ENCODE data around the gene LRBA.
"Not testable (repeated sequence)": the region's sequence is repeated elsewhere in the genome, so short reads cannot be mapped to it uniquely, and the experiment has no call there.

Gene LRBA

DNA sequence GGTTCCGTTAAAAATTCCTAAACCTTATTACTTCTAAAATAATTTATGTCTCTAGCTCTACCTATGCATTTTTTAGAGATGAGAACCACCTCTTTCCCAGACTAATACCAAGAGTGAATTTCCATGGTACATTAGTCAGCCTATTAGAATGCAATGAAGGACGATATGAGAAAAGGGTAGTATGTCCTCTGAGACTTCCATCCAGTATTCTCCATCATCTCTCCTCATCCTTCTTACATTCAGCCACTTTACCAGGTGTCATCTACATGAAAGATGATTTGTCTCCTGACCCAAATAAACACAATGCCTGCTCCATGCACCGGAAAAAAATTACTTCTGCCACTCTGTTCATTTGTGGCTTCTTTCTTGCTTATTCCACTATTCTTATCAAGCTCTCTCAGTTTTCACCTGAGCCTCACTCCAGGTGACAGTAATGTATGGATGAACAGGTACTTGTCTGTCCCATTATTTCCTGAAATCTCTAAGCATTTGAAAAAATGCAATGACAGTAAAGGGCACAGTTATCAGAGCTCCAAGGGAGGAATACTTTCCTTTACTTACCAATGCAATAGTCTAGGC lies 335.2 kb downstream of the LRBA start:
- Histone ChIP-seq H3K36me3 (ENCODE audit: control insufficient read depth, low read depth, low read length) (no peaks in the 10 kb centered on the region), H3K9me3 (ENCODE audit: control insufficient read depth, low read depth, low read length) (no peaks in the 10 kb centered on the region), H3K4me3 (ENCODE audit: low read length) (no peak overlapping the region), H3K27me3 (ENCODE audit: control insufficient read depth, insufficient read depth, low read length) (no peaks in the 10 kb centered on the region), H3K9ac (ENCODE audit: low read length) (no peak overlapping the region), H3K4me1 (ENCODE audit: control insufficient read depth, low read depth, low read length) (peaks cover 12% of the 10 kb centered on the region), H3K27ac (ENCODE audit: low read length) (no peak overlapping the region)

DNA sequence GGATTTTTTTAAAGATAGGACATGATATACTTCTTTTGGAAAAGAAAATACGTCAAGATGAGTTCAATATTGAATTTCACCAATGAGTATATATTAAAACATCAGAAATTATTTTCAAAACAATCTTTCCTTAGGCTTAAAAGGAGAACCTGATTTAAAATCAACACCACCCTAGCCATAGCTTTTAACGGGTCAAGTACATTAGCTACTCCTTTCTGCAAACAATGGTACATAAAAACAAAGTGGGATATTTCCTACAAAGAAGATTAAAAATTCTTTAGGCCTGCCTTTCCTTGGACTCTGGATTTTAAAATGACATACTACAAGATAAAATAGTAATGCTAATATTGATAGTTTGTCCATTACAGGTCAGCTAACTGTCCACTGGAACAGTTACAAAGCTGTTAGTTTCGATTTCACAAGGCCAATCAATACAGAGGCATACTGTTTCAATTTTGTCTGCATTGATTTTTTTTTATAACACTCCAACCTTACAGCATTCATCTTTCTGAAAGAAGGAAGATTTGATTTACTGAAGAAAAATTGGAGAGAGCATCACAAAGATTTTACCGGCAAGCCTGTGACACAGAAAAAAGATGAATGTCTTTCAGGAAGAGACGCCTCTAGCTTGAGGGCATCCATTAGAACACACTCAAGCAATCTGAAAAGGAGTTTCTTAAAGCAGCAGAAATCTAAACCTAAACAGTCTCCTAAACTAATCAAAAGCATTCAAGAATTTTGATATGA lies 335.9 kb downstream of the LRBA start:
- Histone ChIP-seq H3K4me3 (ENCODE audit: low read length) (no peak overlapping the region), H3K36me3 (ENCODE audit: control insufficient read depth, low read depth, low read length) (no peaks in the 10 kb centered on the region), H3K27me3 (ENCODE audit: control insufficient read depth, insufficient read depth, low read length) (no peaks in the 10 kb centered on the region), H3K9ac (ENCODE audit: low read length) (no peak overlapping the region), H3K9me3 (ENCODE audit: control insufficient read depth, low read depth, low read length) (no peaks in the 10 kb centered on the region), H3K27ac (ENCODE audit: low read length) (no peak overlapping the region), H3K4me1 (ENCODE audit: control insufficient read depth, low read depth, low read length) (peaks cover 6% of the 10 kb centered on the region)

DNA sequence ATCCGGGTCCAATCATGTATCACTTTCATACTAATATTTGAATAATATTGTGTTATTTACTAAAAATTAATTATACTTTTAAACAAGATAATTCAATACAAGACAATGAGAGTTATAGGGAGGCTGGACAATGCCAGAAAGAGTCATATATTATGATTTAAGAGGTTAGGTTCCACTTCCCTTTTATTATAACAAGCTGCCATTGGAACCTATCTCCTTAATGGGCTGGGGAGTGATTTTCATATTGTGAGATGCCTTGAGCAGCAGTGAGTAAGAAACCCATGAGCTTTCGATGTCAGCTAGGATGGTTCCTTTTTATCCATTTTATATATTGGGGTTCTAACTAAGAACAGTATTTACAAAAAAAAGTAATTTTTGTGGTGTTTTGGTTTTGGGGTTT lies 341.3 kb downstream of the LRBA start:
- H3K4me3 ChIP-seq (ENCODE audit: low read length), result no peak overlapping the region

GRCh38 chr4:150668824-150669223 lies 346.3 kb downstream of the LRBA start:
- Histone ChIP-seq H3K27me3 (ENCODE audit: control insufficient read depth, insufficient read depth, low read length) (no peaks in the 10 kb centered on the region), H3K27ac (ENCODE audit: low read length) (no peak overlapping the region), H3K9ac (ENCODE audit: low read length) (no peak overlapping the region), H3K4me3 (ENCODE audit: low read length) (no peak overlapping the region), H3K36me3 (ENCODE audit: control insufficient read depth, low read depth, low read length) (no peaks in the 10 kb centered on the region), H3K4me1 (ENCODE audit: control insufficient read depth, low read depth, low read length) (no peaks in the 10 kb centered on the region), H3K9me3 (ENCODE audit: control insufficient read depth, low read depth, low read length) (no peaks in the 10 kb centered on the region)

More for the DNA sequence above, 341.3 kb downstream of the LRBA start:
- H3K9me3 ChIP-seq (ENCODE audit: control insufficient read depth, low read depth, low read length), result no peaks in the 10 kb centered on the region
- H3K4me1 ChIP-seq (ENCODE audit: control insufficient read depth, low read depth, low read length), result no peaks in the 10 kb centered on the region
- H3K36me3 ChIP-seq (ENCODE audit: control insufficient read depth, low read depth, low read length), result no peaks in the 10 kb centered on the region
- H3K9ac ChIP-seq (ENCODE audit: low read length), result no peak overlapping the region
- no peak overlapping the region for H3K27ac ChIP-seq (ENCODE audit: low read length)
- no peaks in the 10 kb centered on the region for H3K27me3 ChIP-seq (ENCODE audit: control insufficient read depth, insufficient read depth, low read length)

- Histone ChIP-seq H3K9me3 (ENCODE audit: control insufficient read depth, low read depth, low read length) (no peaks in the 10 kb centered on the region), H3K27me3 (ENCODE audit: control insufficient read depth, insufficient read depth, low read length) (no peaks in the 10 kb centered on the region), H3K36me3 (ENCODE audit: control insufficient read depth, low read depth, low read length) (no peaks in the 10 kb centered on the region), H3K9ac (ENCODE audit: low read length) (no peak overlapping the region), H3K27ac (ENCODE audit: low read length) (no peak overlapping the region), H3K4me1 (ENCODE audit: control insufficient read depth, low read depth, low read length) (no peaks in the 10 kb centered on the region), H3K4me3 (ENCODE audit: low read length) (no peak overlapping the region)
These were observed 350.1 kb downstream of the LRBA start for GRCh38 chr4:150664935-150665334.

GRCh38 chr4:150662686-150663085 lies 352.4 kb downstream of the LRBA start:
- H3K27me3 ChIP-seq (ENCODE audit: control insufficient read depth, insufficient read depth, low read length), result no peaks in the 10 kb centered on the region
- no peak overlapping the region for H3K9ac ChIP-seq (ENCODE audit: low read length)
- H3K27ac ChIP-seq (ENCODE audit: low read length), result no peak overlapping the region
- no peak overlapping the region for H3K4me3 ChIP-seq (ENCODE audit: low read length)
- no peaks in the 10 kb centered on the region for H3K9me3 ChIP-seq (ENCODE audit: control insufficient read depth, low read depth, low read length)
- no peaks in the 10 kb centered on the region for H3K36me3 ChIP-seq (ENCODE audit: control insufficient read depth, low read depth, low read length)
- H3K4me1 ChIP-seq (ENCODE audit: control insufficient read depth, low read depth, low read length), result no peaks in the 10 kb centered on the region

DNA sequence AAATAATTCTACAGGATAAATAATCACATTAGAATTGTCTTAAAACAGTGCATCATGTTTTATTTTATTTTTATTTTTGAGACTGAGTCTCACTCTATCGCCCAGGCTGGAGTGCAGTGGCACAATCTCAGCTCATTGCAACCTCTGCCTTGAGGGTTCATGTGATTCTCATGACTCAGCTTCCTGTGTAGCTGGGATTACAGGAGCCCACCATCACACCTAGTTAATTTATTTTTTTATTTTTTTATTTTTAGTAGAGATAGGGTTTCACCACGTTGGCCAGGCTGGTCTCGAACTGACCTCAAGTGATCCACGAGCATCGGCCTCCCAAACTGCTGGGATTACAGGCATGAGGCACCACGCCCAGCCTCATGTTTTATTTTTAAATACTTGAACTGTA lies 353.5 kb downstream of the LRBA start:
- H3K9ac ChIP-seq (ENCODE audit: low read length), result not testable (repeated sequence)

DNA sequence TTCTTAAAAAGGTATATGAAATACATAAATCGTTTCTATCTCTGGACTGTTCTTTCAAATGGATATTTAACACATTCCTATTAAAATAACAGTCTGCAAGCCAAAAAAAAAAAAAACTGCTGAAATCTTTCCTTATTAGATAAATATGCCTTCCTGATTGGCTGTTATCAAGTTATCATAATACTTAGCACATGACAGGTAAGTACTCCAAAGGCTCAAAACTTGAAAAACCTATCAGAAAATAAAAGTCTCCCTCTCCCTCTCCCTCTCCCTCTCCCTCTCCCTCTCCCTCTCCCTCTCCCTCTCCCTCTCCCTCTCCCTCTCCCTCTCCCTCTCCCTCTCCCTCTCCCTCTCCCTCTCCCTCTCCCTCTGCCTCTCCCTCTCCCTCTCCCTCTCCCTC lies 356.8 kb downstream of the LRBA start:
- not testable (repeated sequence) for H3K4me3 ChIP-seq (ENCODE audit: low read length); H3K36me3 ChIP-seq (ENCODE audit: control insufficient read depth, low read depth, low read length); H3K27me3 ChIP-seq (ENCODE audit: control insufficient read depth, insufficient read depth, low read length); H3K4me1 ChIP-seq (ENCODE audit: control insufficient read depth, low read depth, low read length); H3K9me3 ChIP-seq (ENCODE audit: control insufficient read depth, low read depth, low read length); H3K9ac ChIP-seq (ENCODE audit: low read length); H3K27ac ChIP-seq (ENCODE audit: low read length)

More for the DNA sequence above, 353.5 kb downstream of the LRBA start:
- H3K4me3 ChIP-seq (ENCODE audit: low read length); H3K27ac ChIP-seq (ENCODE audit: low read length); H3K27me3 ChIP-seq (ENCODE audit: control insufficient read depth, insufficient read depth, low read length); H3K4me1 ChIP-seq (ENCODE audit: control insufficient read depth, low read depth, low read length); H3K9me3 ChIP-seq (ENCODE audit: control insufficient read depth, low read depth, low read length); H3K36me3 ChIP-seq (ENCODE audit: control insufficient read depth, low read depth, low read length): not testable (repeated sequence)

DNA sequence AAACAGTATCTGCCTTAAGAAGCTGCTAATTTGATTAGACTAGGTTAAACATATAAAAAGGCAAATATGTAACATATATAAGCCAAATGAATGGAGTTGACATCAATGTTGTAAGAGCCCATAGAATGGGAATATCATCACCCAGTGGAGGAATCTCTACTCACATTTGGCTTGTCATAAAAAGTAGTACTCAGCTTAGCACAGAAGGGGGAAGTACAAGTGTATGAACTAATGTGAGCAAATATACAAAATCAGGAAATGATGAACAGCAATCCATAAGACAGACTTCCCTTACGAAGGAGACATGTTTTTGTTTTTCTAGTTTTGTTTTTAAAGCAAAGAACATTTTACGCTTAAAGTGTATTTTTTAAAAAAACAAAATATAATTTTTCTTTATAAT lies 358.2 kb downstream of the LRBA start:
- no peaks in the 10 kb centered on the region for H3K36me3 ChIP-seq (ENCODE audit: control insufficient read depth, low read depth, low read length)
- no peaks in the 10 kb centered on the region for H3K4me1 ChIP-seq (ENCODE audit: control insufficient read depth, low read depth, low read length)
- no peaks in the 10 kb centered on the region for H3K27me3 ChIP-seq (ENCODE audit: control insufficient read depth, insufficient read depth, low read length)
- no peak overlapping the region for H3K27ac ChIP-seq (ENCODE audit: low read length)
- no peak overlapping the region for H3K9ac ChIP-seq (ENCODE audit: low read length)
- no peaks in the 10 kb centered on the region for H3K9me3 ChIP-seq (ENCODE audit: control insufficient read depth, low read depth, low read length)
- H3K4me3 ChIP-seq (ENCODE audit: low read length), result no peak overlapping the region

- no peak overlapping the region for H3K4me3 ChIP-seq (ENCODE audit: low read length)
- no peak overlapping the region for H3K27ac ChIP-seq (ENCODE audit: low read length)
- no peaks in the 10 kb centered on the region for H3K9me3 ChIP-seq (ENCODE audit: control insufficient read depth, low read depth, low read length)
- no peak overlapping the region for H3K9ac ChIP-seq (ENCODE audit: low read length)
- no peaks in the 10 kb centered on the region for H3K36me3 ChIP-seq (ENCODE audit: control insufficient read depth, low read depth, low read length)
- no peaks in the 10 kb centered on the region for H3K4me1 ChIP-seq (ENCODE audit: control insufficient read depth, low read depth, low read length)
- no peaks in the 10 kb centered on the region for H3K27me3 ChIP-seq (ENCODE audit: control insufficient read depth, insufficient read depth, low read length)
These were observed 364.3 kb downstream of the LRBA start for GRCh38 chr4:150650751-150651150.

GRCh38 chr4:150648123-150648522 lies 367.0 kb downstream of the LRBA start:
- no peaks in the 10 kb centered on the region for H3K36me3 ChIP-seq (ENCODE audit: control insufficient read depth, low read depth, low read length)
- no peaks in the 10 kb centered on the region for H3K4me1 ChIP-seq (ENCODE audit: control insufficient read depth, low read depth, low read length)
- H3K9ac ChIP-seq (ENCODE audit: low read length), result no peak overlapping the region
- no peaks in the 10 kb centered on the region for H3K27me3 ChIP-seq (ENCODE audit: control insufficient read depth, insufficient read depth, low read length)
- H3K9me3 ChIP-seq (ENCODE audit: control insufficient read depth, low read depth, low read length), result no peaks in the 10 kb centered on the region
- H3K4me3 ChIP-seq (ENCODE audit: low read length), result no peak overlapping the region
- no peak overlapping the region for H3K27ac ChIP-seq (ENCODE audit: low read length)

GRCh38 chr4:150647008-150647407 lies 368.1 kb downstream of the LRBA start:
- H3K9ac ChIP-seq (ENCODE audit: low read length), result no peak overlapping the region
- H3K27ac ChIP-seq (ENCODE audit: low read length), result no peak overlapping the region
- no peaks in the 10 kb centered on the region for H3K27me3 ChIP-seq (ENCODE audit: control insufficient read depth, insufficient read depth, low read length)
- no peaks in the 10 kb centered on the region for H3K9me3 ChIP-seq (ENCODE audit: control insufficient read depth, low read depth, low read length)
- H3K4me3 ChIP-seq (ENCODE audit: low read length), result no peak overlapping the region
- H3K36me3 ChIP-seq (ENCODE audit: control insufficient read depth, low read depth, low read length), result no peaks in the 10 kb centered on the region
- H3K4me1 ChIP-seq (ENCODE audit: control insufficient read depth, low read depth, low read length), result no peaks in the 10 kb centered on the region
